ENCODE results near the gene SPATA31C1. TPM values are rescaled to one million over a fixed set of nuclear protein-coding genes. Genes with fewer than 3 reads are reported as not detected.

Gene SPATA31C1
- total RNA-seq, 1 experiment from 2014 or later: not detected

DNA sequence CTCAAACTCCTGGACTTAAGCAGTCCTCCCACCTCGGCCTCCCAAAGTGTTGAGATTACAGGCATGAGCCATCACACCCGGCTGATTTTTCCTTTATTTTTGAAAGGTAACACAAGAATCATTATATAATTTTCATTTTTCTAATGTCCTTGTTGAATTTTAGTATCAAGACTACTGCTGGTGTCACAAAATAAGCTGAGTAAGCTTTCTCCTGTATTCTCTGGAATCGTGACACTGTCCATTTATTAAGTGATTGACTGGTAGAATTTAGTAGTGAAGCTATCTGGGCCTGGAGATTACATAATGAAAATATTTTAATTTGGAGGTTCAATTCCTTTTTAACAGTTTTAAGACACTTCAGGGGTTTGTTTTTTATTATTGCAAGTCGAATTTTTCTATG is 47.1 kb downstream of the SPATA31C1 start:
- Histone ChIP-seq H3K79me2 (ENCODE audit: low read length) (no peaks in the 10 kb centered on the region), H3K4me2 (ENCODE audit: low read length) (no peak overlapping the region), H3K9me2 (replicated peaks; ENCODE audit: low read length) (no peaks in the 10 kb centered on the region), H3K36me3 (ENCODE audit: low read depth, low read length) (no peaks in the 10 kb centered on the region), H4K20me1 (ENCODE audit: low read length) (no peaks in the 10 kb centered on the region), H3K9me3 (ENCODE audit: low read length) (no peaks in the 10 kb centered on the region), H3F3A (ENCODE audit: low read length, unreplicated experiment) (no peaks in the 10 kb centered on the region), H3K4me1 (ENCODE audit: insufficient read depth, low read length) (no peaks in the 10 kb centered on the region), H3K27me3 (ENCODE audit: low read length) (no peaks in the 10 kb centered on the region), H3K9ac (ENCODE audit: low read length) (no peak overlapping the region), H3K27ac (ENCODE audit: low read length) (no peak overlapping the region), H2AFZ (ENCODE audit: low read length) (no peak overlapping the region), H3K4me3 (ENCODE audit: low read length) (no peak overlapping the region)
- BruUV-seq (replicated peaks): no TSS peak
- ChIA-PET POLR2A (ENCODE audit: unreplicated experiment) (no interaction called here), CTCF (no interaction called here)
- no peak for DNase-seq
- no peak for ATAC-seq
- intact Hi-C loops (cut with micrococcal nuclease): no loop called here
- TF ChIP-seq EZH2phosphoT487 (IDR thresholded peaks at IDR 0.05; ENCODE audit: borderline replicate concordance, low read length) (no peak), EZH2 (IDR thresholded peaks at IDR 0.05; ENCODE audit: low read length, unreplicated experiment) (no peak)
- TF ChIP-seq, protein P1, sequence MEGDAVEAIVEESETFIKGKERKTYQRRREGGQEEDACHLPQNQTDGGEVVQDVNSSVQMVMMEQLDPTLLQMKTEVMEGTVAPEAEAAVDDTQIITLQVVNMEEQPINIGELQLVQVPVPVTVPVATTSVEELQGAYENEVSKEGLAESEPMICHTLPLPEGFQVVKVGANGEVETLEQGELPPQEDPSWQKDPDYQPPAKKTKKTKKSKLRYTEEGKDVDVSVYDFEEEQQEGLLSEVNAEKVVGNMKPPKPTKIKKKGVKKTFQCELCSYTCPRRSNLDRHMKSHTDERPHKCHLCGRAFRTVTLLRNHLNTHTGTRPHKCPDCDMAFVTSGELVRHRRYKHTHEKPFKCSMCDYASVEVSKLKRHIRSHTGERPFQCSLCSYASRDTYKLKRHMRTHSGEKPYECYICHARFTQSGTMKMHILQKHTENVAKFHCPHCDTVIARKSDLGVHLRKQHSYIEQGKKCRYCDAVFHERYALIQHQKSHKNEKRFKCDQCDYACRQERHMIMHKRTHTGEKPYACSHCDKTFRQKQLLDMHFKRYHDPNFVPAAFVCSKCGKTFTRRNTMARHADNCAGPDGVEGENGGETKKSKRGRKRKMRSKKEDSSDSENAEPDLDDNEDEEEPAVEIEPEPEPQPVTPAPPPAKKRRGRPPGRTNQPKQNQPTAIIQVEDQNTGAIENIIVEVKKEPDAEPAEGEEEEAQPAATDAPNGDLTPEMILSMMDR (conservative IDR thresholded peaks at IDR 0.05; ENCODE audit: low read depth, low read length): no peak

GRCh38 chr9:87968155-87968554 is 50.4 kb downstream of the SPATA31C1 start:
- H3K4me2 ChIP-seq (ENCODE audit: low read length): no peak overlapping the region
- H3K4me1 ChIP-seq (ENCODE audit: insufficient read depth, low read length): peaks cover under 1% of the 10 kb centered on the region; the same call in 1 of the 2 replicates
- no peaks in the 10 kb centered on the region for H3K9me3 ChIP-seq (ENCODE audit: low read length)
- H3K27me3 ChIP-seq (ENCODE audit: low read length): no peaks in the 10 kb centered on the region
- no peak overlapping the region for H2AFZ ChIP-seq (ENCODE audit: low read length)
- H3K9me2 ChIP-seq (replicated peaks; ENCODE audit: low read length): no peaks in the 10 kb centered on the region
- no peak overlapping the region for H3K9ac ChIP-seq (ENCODE audit: low read length)
- no peak overlapping the region for H3K4me3 ChIP-seq (ENCODE audit: low read length)
- ATAC-seq (no peak), DNase-seq (no peak)
- no TSS peak for BruUV-seq (replicated peaks)
- ChIA-PET CTCF (no interaction called here), POLR2A (ENCODE audit: unreplicated experiment) (no interaction called here)
- intact Hi-C loops (cut with micrococcal nuclease): no loop called here
- no peak overlapping the region for H3K27ac ChIP-seq (ENCODE audit: low read length)
- H3K79me2 ChIP-seq (ENCODE audit: low read length): no peaks in the 10 kb centered on the region
- TF ChIP-seq, protein P1 (conservative IDR thresholded peaks at IDR 0.05; ENCODE audit: low read depth, low read length): no peak
- no peak for TF ChIP-seq EZH2 (IDR thresholded peaks at IDR 0.05; ENCODE audit: low read length, unreplicated experiment)
- no peak for TF ChIP-seq EZH2phosphoT487 (IDR thresholded peaks at IDR 0.05; ENCODE audit: borderline replicate concordance, low read length)
- no peaks in the 10 kb centered on the region for H3F3A ChIP-seq (ENCODE audit: low read length, unreplicated experiment)
- H3K36me3 ChIP-seq (ENCODE audit: low read depth, low read length): no peaks in the 10 kb centered on the region
- no peaks in the 10 kb centered on the region for H4K20me1 ChIP-seq (ENCODE audit: low read length)

DNA sequence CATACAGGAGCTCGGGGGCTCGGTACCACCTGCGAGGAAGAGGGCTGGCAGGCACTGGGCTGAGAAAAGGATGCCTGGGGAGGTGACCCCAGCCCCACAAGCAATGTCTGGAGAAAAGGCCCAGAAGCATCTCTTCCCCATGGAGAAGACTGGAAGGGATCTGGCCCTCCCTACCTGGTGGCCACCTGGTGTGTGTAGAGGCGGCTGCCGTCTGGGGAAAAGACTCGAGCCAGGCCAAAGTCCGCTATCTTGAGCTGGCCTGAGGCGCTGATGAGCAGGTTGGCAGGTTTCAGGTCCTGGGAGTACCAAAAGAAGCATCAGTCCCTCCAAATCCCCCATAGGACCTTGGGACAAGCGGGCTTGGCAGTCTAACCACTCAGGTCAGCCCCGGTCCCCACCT is 52.8 kb downstream of the SPATA31C1 start:
- intact Hi-C loops (cut with micrococcal nuclease): no loop called here
- BruUV-seq (replicated peaks): no TSS peak

More for the DNA sequence above, 52.8 kb downstream of the SPATA31C1 start:
- no peaks in the 10 kb centered on the region for H3F3A ChIP-seq (ENCODE audit: low read length, unreplicated experiment)
- H3K4me3 ChIP-seq (ENCODE audit: low read length): no peak overlapping the region
- no peak overlapping the region for H3K4me2 ChIP-seq (ENCODE audit: low read length)
- no peak overlapping the region for H2AFZ ChIP-seq (ENCODE audit: low read length)
- H4K20me1 ChIP-seq (ENCODE audit: low read length): no peaks in the 10 kb centered on the region
- no peak for ATAC-seq
- no peaks in the 10 kb centered on the region for H3K36me3 ChIP-seq (ENCODE audit: low read depth, low read length)
- peaks cover 9% of the 10 kb centered on the region; the same call in 1 of the 2 replicates for H3K4me1 ChIP-seq (ENCODE audit: insufficient read depth, low read length)
- ChIA-PET POLR2A (ENCODE audit: unreplicated experiment) (no interaction called here), CTCF (no interaction called here)
- no peak for TF ChIP-seq EZH2phosphoT487 (IDR thresholded peaks at IDR 0.05; ENCODE audit: borderline replicate concordance, low read length)
- TF ChIP-seq, protein P1 (conservative IDR thresholded peaks at IDR 0.05; ENCODE audit: low read depth, low read length): no peak
- H3K9ac ChIP-seq (ENCODE audit: low read length): no peak overlapping the region
- H3K27ac ChIP-seq (ENCODE audit: low read length): no peak overlapping the region
- H3K9me2 ChIP-seq (replicated peaks; ENCODE audit: low read length): no peaks in the 10 kb centered on the region
- H3K27me3 ChIP-seq (ENCODE audit: low read length): no peaks in the 10 kb centered on the region
- H3K9me3 ChIP-seq (ENCODE audit: low read length): no peaks in the 10 kb centered on the region
- DNase-seq: no peak
- no peaks in the 10 kb centered on the region for H3K79me2 ChIP-seq (ENCODE audit: low read length)

All from PC-3 (cell line).